A673 (cell line): Measurements from ENCODE around the gene SCMH1.

Experiments used
- CTCF ChIP-seq: fragments of 300-800, 200-600 bp; sonication (generic); conservative IDR thresholded peaks from 2 replicates; pipeline ENCODE4 v1.5.1; 2017; ENCODE audit warnings: low read depth, mild to moderate bottlenecking, antibody characterized with exemption, low read length, moderate library complexity, mixed read lengths
- EZH2 ChIP-seq: fragments of 200-600 bp; sonication (generic); IDR thresholded peaks from 2 replicates; pipeline ENCODE4 v1.6.1; 2017; ENCODE audit warnings: borderline replicate concordance, low read depth, mild to moderate bottlenecking, mixed read lengths, antibody characterized with exemption, low read length; ENCODE audit not compliant: poor library complexity, severe bottlenecking

- peak; percentile 63 for TF ChIP-seq CTCF
- no peak for TF ChIP-seq EZH2
Measured at GRCh38 chr1:41122851-41123518, 119.1 kb downstream of the SCMH1 start.
